ENCODE results near the gene PDIA2.
"Not testable (repeated sequence)": the region's sequence is repeated elsewhere in the genome, so short reads cannot be mapped to it uniquely, and the experiment has no call there.

Gene PDIA2

DNA sequence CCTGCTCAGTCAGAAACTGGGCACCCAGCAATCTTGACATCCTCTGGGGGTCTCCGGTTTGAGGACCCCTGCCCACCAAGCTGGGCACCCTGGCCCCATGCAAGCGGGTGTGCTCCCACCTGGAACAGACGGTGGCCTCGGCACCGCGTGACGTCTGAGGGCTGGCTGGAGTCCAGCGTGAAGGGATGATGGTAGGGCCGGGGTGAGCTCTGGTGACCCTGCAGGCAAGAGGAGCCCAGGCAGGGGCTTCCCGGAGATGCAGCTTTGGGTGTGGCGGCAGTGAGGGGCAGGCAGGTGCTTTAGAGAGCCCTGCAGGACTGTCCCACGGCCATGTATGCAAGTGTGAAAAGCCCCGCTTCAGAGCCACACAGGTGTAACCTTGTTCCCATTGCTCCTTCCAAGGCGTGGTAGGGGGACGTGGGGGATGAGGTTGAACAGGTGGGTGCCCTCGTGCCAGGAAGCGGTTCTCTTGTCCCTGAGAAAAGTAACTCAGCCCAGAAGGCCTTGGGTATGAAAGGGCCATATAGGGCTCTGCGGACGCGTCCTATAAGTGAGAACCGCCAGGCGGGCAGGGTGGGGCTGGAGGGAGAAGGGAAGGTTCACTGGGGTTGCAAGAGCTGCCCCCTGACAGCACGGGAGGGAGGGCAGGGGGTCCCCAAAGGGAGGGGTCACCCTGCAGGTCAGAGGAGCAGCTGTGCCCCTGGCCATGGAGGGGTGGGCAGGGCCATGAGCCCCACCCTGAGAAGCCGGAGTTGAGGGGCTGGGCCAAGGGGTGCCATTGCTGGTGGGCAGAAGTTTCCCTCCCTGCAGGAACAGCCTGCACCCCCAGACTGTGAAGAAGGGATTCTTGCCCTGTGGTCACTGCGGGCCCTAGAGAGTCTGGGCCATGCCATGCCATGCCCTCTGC lies 16.5 kb upstream of the PDIA2 start:
- Histone ChIP-seq H3K4me3 (ENCODE audit: severe bottlenecking) (no peak overlapping the region), H3K27ac (ENCODE audit: poor library complexity, severe bottlenecking) (no peak overlapping the region), H3K36me3 (ENCODE audit: low read depth) (no peaks in the 10 kb centered on the region), H3K27me3 (ENCODE audit: insufficient read depth, poor library complexity, severe bottlenecking) (no peaks in the 10 kb centered on the region), H3K4me1 (ENCODE audit: insufficient read depth, poor library complexity, severe bottlenecking) (peaks cover 5% of the 10 kb centered on the region), H3K9me3 (ENCODE audit: severe bottlenecking) (no peaks in the 10 kb centered on the region)
- ATAC-seq (ENCODE audit: low read depth) (no peak; the same call in 2 of the 3 replicates), DNase-seq (ENCODE audit: low spot score) (no peak)
- TF ChIP-seq, protein P1, sequence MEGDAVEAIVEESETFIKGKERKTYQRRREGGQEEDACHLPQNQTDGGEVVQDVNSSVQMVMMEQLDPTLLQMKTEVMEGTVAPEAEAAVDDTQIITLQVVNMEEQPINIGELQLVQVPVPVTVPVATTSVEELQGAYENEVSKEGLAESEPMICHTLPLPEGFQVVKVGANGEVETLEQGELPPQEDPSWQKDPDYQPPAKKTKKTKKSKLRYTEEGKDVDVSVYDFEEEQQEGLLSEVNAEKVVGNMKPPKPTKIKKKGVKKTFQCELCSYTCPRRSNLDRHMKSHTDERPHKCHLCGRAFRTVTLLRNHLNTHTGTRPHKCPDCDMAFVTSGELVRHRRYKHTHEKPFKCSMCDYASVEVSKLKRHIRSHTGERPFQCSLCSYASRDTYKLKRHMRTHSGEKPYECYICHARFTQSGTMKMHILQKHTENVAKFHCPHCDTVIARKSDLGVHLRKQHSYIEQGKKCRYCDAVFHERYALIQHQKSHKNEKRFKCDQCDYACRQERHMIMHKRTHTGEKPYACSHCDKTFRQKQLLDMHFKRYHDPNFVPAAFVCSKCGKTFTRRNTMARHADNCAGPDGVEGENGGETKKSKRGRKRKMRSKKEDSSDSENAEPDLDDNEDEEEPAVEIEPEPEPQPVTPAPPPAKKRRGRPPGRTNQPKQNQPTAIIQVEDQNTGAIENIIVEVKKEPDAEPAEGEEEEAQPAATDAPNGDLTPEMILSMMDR (IDR thresholded peaks at IDR 0.05; ENCODE audit: poor library complexity, severe bottlenecking) = no peak

DNA sequence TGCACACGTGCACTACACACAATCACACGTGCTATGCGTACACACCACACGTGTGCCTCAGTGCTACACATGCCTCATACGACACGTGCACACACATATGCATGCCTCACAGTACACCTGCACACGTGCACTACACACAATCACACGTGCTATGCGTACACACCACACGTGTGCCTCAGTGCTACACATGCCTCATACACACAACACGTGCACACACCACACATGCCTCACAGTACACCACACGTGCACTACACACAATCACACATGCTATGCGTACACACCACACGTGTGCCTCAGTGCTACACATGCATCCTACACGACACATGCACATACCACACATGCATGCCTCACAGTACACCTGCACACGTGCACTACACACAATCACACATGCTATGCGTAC lies 15.4 kb upstream of the PDIA2 start:
- H3K36me3 ChIP-seq (ENCODE audit: low read depth); H3K4me3 ChIP-seq (ENCODE audit: severe bottlenecking); H3K4me1 ChIP-seq (ENCODE audit: insufficient read depth, poor library complexity, severe bottlenecking); ATAC-seq (ENCODE audit: low read depth); DNase-seq (ENCODE audit: low spot score); H3K27ac ChIP-seq (ENCODE audit: poor library complexity, severe bottlenecking); H3K9me3 ChIP-seq (ENCODE audit: severe bottlenecking); H3K27me3 ChIP-seq (ENCODE audit: insufficient read depth, poor library complexity, severe bottlenecking): not testable (repeated sequence)

DNA sequence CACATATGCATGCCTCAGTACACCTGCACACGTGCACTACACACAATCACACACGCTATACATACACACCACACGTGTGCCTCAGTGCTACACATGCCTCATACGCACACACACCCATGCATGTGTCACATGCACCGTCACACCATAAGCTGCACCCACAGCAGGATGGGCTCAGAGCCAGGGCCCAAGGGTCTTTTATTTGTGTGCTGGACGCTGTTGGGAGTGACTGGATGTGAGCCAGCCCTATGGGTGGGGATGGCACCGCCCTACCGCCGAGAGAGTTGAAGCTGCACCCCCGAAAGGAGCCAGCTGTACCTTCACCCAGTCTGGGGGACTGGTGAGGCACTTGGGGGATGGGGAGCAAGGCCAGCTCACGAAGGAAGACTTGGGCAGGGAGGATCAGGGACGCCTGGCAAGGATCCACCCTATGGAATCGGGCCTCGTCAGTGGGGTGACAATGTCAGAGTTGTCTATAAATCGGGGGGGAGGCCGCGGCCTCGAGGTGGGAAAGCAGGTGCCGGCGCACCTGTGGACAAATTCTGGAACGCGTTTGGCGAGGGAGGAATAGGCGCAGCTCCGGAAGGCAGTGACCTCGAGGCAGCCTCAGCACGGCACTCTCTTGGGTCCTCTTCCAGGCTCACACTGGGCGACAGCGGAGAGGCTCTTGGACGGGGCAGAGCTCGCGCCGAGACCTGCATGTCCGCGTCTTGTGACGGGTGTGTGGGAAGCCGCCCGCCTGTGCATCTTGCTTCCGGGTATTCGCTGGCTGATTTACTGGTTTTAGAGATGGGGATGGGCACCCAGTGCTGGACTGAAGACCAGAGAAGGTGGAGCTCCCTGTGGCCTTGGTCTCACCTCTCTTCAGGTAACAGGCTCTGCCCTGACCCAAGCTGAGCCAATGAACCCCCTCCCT lies 14.6 kb upstream of the PDIA2 start:
- DNase-seq (ENCODE audit: low spot score) = no peak
- Histone ChIP-seq H3K36me3 (ENCODE audit: low read depth) (no peaks in the 10 kb centered on the region), H3K9me3 (ENCODE audit: severe bottlenecking) (no peaks in the 10 kb centered on the region), H3K4me1 (ENCODE audit: insufficient read depth, poor library complexity, severe bottlenecking) (peaks cover 5% of the 10 kb centered on the region), H3K4me3 (ENCODE audit: severe bottlenecking) (no peak overlapping the region), H3K27me3 (ENCODE audit: insufficient read depth, poor library complexity, severe bottlenecking) (no peaks in the 10 kb centered on the region), H3K27ac (ENCODE audit: poor library complexity, severe bottlenecking) (no peak overlapping the region)
- TF ChIP-seq, protein P1 (IDR thresholded peaks at IDR 0.05; ENCODE audit: poor library complexity, severe bottlenecking) = no peak
- ATAC-seq (ENCODE audit: low read depth) = peak; percentile 22

DNA sequence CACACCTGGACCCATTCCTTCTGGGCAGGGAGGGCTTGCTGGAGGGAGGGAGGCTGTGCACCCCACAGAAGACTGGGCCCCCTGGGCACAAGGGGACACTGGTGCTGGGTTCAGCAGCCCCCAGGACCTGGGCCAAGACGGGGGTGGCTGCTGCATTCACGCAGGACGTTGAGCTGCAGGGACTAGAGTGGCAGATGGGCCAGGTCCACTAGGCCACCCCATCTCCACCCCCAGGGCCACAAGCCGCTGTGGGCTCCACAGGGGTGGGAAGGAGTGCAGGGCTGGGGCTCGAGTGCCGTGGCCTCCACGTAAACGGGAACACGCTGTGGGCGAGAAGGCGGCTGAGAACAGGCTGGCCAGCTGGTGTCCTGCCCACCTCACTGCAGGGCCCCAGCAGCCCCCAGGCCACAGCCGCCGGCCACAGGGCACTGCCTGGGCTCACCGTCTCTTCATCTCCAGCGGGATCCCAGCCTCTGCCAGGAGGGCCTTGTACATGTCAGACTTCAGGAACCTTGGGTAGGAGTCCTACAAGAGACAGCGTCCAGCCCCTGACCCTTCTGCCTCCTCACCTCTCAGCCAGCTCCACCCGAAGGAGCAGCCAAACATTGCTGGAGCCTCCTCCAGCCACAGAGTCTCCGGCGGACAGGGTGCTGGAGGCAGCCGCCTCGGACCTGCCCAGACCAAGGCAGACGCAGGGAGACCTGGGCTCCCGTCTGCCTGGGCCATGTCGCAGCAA lies 13.7 kb upstream of the PDIA2 start:
- no peak overlapping the region for H3K4me3 ChIP-seq (ENCODE audit: severe bottlenecking)
- no peaks in the 10 kb centered on the region for H3K27me3 ChIP-seq (ENCODE audit: insufficient read depth, poor library complexity, severe bottlenecking)
- no peaks in the 10 kb centered on the region for H3K36me3 ChIP-seq (ENCODE audit: low read depth)
- peaks cover 5% of the 10 kb centered on the region for H3K4me1 ChIP-seq (ENCODE audit: insufficient read depth, poor library complexity, severe bottlenecking)
- TF ChIP-seq, protein P1 (IDR thresholded peaks at IDR 0.05; ENCODE audit: poor library complexity, severe bottlenecking) = no peak
- H3K9me3 ChIP-seq (ENCODE audit: severe bottlenecking) = no peaks in the 10 kb centered on the region
- ATAC-seq (ENCODE audit: low read depth) (no peak), DNase-seq (ENCODE audit: low spot score) (no peak)
- no peak overlapping the region for H3K27ac ChIP-seq (ENCODE audit: poor library complexity, severe bottlenecking)
